ENCODE data around the gene FLNB. TPM values are rescaled to one million over a fixed set of nuclear protein-coding genes. Genes with fewer than 3 reads are reported as not detected.
A peak's percentile ranks its signal among the peaks of the same experiment; 100 is the strongest.

Gene FLNB
- total RNA-seq, 2 donors from 2014 or later: 37.6 to 59.6 TPM

DNA sequence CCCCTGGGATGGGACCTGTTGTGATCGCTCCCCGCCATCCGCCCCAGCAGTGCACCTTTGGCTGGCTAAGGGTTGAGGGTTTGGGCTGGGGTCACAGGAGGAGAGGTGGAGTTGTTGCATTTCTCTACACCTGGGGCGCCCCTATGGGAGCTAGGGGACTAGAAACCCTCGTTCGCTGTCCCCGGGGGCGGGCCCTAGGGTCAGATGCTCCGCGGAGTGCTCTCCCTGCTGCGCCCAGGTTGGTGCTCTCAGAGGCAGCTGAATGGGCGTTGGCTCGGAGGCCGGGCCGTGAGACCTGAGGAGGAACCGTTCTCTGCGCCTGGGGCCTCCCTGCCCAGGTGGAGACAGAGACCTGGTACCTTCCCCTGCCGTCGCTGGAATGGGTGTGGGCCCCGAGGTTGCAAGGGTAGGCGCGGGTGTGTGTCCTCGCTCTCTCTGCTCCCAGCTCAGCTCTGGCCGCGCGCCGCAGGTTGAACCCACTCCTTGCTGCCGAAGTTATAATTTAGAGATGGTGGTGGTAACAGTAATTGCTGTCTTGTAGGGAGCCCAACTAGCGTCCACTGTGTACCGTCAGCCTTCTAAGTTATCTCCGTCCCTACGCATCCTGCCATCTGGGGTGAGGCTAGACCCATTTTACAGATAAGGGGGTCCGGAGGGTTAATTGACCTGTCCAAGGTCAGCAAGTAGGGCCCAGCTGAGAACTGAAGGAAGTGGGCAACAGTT, 965 bp downstream of the FLNB start:
- TF ChIP-seq, protein P1, sequence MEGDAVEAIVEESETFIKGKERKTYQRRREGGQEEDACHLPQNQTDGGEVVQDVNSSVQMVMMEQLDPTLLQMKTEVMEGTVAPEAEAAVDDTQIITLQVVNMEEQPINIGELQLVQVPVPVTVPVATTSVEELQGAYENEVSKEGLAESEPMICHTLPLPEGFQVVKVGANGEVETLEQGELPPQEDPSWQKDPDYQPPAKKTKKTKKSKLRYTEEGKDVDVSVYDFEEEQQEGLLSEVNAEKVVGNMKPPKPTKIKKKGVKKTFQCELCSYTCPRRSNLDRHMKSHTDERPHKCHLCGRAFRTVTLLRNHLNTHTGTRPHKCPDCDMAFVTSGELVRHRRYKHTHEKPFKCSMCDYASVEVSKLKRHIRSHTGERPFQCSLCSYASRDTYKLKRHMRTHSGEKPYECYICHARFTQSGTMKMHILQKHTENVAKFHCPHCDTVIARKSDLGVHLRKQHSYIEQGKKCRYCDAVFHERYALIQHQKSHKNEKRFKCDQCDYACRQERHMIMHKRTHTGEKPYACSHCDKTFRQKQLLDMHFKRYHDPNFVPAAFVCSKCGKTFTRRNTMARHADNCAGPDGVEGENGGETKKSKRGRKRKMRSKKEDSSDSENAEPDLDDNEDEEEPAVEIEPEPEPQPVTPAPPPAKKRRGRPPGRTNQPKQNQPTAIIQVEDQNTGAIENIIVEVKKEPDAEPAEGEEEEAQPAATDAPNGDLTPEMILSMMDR (IDR thresholded peaks at IDR 0.05): no peak
- DNase-seq (ENCODE audit: low spot score): no peak
- H3K4me1 ChIP-seq: peaks cover 0 to 37% of the 10 kb centered on the region in 2 donors

GRCh38 chr3:58009749-58010535, 1.7 kb downstream of the FLNB start:
- H3K27ac ChIP-seq: peak overlapping the region; percentile 72 to 87
- TF ChIP-seq, protein P1 (IDR thresholded peaks at IDR 0.05): no peak
- no peaks in the 10 kb centered on the region for H3K27me3 ChIP-seq
- H3K36me3 ChIP-seq: no peaks in the 10 kb centered on the region
- H3K4me1 ChIP-seq: peaks cover 0 to 44% of the 10 kb centered on the region in 2 donors
- H3K9me3 ChIP-seq: no peaks in the 10 kb centered on the region
- peak overlapping the region; percentile 73 to 89 for H3K4me3 ChIP-seq
- no peak for DNase-seq (ENCODE audit: low spot score)

More for the DNA sequence above, 965 bp downstream of the FLNB start:
- peak overlapping the region; percentile 72 to 87 for H3K27ac ChIP-seq
- no peaks in the 10 kb centered on the region for H3K36me3 ChIP-seq
- no peaks in the 10 kb centered on the region for H3K27me3 ChIP-seq
- H3K4me3 ChIP-seq: peak overlapping the region; percentile 73 to 89
- no peaks in the 10 kb centered on the region for H3K9me3 ChIP-seq

DNA sequence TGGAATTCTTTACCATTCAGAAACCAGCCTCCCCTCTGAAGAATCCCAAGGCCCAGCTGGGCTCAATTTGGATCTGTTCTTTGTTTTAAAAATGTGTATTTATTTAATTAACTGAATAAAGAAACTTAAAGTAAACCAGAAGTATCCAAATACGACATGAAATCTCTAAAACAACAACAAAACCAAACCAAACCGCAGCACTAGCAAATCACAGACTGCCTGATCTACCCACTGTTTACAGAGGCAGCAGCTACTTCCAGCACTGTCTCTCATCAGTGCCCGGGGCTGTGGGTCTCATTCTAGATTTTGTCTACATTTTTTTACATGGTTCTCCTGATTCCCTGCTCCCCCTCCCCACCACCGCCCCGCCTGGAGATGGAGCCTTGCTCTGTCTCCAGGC, 2.3 kb downstream of the FLNB start:
- TF ChIP-seq, protein P1 (IDR thresholded peaks at IDR 0.05): no peak
- Histone ChIP-seq H3K27me3 (no peaks in the 10 kb centered on the region), H3K36me3 (no peaks in the 10 kb centered on the region), H3K9me3 (no peaks in the 10 kb centered on the region), H3K27ac (peak overlapping the region; percentile 19 to 40), H3K4me3 (peak overlapping the region; percentile 73 to 89), H3K4me1 (peaks cover 0 to 44% of the 10 kb centered on the region in 2 donors)
- DNase-seq (ENCODE audit: low spot score): no peak

- Histone ChIP-seq H3K4me3 (no peak overlapping the region), H3K4me1 (peaks cover 0 to 44% of the 10 kb centered on the region in 2 donors), H3K36me3 (no peaks in the 10 kb centered on the region), H3K9me3 (no peaks in the 10 kb centered on the region), H3K27me3 (no peaks in the 10 kb centered on the region), H3K27ac (peak overlapping the region in 1 of 2 donors; percentile 19)
- no peak for DNase-seq (ENCODE audit: low spot score)
- TF ChIP-seq, protein P1 (IDR thresholded peaks at IDR 0.05): no peak
Observed at GRCh38 chr3:58011580-58011979, 3.4 kb downstream of the FLNB start.

GRCh38 chr3:58012302-58012701, 4.1 kb downstream of the FLNB start:
- H3K27me3 ChIP-seq: no peaks in the 10 kb centered on the region
- no peak overlapping the region for H3K27ac ChIP-seq
- no peak for DNase-seq (ENCODE audit: low spot score)
- TF ChIP-seq, protein P1 (IDR thresholded peaks at IDR 0.05): no peak
- H3K4me3 ChIP-seq: no peak overlapping the region
- H3K4me1 ChIP-seq: peaks cover 0 to 48% of the 10 kb centered on the region in 2 donors
- H3K36me3 ChIP-seq: no peaks in the 10 kb centered on the region
- no peaks in the 10 kb centered on the region for H3K9me3 ChIP-seq

Measured in right atrium auricular region (tissue), 2 donors.